NOMO-1 treated with dmso at 0.1 percent for 144 hours (cell line): ENCODE measurements around the gene RPTN.

Experiments used
- DNase-seq: peaks from one replicate; lab custom pipeline; 2025; ENCODE audit not compliant: unreplicated experiment; lab: John Stamatoyannopoulos, UW

The RPTN gene

GRCh38 chr1:152159144-152159543 lies at the start of gene RPTN:
Gene RPTN (minus strand): TSS chr1:152159228. CDS start chr1:152157889, 1,339 bp downstream.
- DNase-seq = no peak

DNA sequence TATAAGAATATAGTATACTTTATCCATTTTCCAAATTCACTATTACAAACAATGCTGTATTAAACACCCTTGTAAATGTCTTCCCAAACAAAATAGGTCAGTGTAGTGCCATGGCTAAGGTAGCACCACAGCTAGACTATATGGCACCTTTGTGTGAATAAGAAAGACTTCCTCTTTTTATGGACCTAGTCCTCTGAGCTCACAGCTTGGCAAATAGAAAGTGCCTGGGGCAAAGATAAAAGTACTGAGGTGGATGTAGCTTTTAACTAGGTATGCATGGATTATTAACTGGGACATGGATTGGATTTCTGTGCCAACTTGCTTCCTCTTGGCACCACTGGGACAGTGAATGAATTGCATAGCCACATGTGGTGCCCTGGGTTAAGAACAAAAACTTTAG lies 40.0 kb upstream of the RPTN start:
- no peak for DNase-seq

DNA sequence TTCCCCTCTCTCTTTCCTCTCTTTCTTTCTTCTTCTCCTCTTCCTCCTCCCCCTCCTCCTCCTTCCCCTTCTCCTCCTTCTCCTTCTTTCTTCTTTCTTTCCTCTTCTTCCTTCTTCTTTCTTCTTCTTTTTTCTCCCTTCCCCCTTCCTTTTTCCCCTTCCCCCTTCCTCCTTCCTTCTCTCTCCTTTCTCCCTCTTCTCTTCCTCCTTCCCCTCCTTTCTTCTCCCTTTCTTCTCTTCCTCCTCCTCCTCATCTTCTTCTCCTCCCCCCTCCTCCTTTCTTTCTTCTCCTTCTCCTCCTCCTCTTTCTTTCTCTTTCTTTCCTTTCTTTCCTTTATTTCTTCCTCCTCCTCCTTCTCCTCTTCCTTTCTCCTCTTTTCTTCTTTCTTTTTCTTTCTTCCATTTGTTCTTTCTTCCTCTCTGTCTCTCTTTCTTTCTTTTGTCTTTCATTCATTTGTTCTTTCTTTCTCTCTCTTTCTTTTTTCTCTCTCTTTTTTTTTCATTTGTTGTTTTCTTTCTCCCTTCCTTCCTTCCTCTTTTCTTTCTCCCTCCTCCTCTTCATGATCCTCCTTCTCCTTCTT lies 38.4 kb upstream of the RPTN start:
- DNase-seq = no peak

DNA sequence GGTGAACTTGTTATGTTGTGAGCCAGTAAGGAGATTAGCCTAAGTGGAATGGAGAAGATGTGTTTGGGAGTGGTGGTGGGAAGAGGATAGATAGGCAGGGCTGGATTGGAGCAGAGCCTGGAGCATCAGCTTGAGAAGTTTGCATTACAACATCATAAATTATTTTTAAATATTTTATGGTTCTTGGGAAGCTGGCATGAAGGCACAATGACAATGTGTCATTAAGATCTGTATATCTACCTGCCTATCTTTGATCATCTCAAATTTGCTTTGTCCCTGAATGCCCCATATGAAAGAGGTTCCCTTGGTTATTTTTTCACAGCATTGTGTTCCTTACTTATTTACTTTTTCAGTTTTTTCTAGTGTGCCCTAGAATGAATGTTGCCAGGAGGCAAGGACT lies 32.7 kb upstream of the RPTN start:
- no peak for DNase-seq

- no peak for DNase-seq
These were observed 32.2 kb upstream of the RPTN start for GRCh38 chr1:152191260-152191659.

DNA sequence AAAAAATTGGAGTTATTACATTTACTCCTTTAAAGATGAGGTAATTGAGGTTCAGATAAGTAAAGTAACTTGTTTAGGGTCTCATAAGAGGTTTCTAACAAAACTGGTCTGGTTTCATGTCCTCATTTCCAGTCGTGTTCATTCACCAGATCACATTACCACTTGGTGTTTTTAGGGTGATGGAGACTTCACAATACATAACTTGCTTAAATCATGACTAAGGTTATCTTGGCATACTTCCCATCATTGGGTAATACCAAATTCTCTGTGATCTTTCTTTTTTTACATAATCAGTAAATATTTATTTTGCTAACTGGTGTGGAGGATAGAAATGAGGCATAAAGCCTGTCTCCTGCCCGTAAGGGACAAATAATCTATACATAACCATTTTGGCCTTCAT lies 31.6 kb upstream of the RPTN start:
- DNase-seq = no peak

- DNase-seq = peak; percentile 63
These were observed 30.8 kb upstream of the RPTN start for GRCh38 chr1:152189657-152190442.

DNA sequence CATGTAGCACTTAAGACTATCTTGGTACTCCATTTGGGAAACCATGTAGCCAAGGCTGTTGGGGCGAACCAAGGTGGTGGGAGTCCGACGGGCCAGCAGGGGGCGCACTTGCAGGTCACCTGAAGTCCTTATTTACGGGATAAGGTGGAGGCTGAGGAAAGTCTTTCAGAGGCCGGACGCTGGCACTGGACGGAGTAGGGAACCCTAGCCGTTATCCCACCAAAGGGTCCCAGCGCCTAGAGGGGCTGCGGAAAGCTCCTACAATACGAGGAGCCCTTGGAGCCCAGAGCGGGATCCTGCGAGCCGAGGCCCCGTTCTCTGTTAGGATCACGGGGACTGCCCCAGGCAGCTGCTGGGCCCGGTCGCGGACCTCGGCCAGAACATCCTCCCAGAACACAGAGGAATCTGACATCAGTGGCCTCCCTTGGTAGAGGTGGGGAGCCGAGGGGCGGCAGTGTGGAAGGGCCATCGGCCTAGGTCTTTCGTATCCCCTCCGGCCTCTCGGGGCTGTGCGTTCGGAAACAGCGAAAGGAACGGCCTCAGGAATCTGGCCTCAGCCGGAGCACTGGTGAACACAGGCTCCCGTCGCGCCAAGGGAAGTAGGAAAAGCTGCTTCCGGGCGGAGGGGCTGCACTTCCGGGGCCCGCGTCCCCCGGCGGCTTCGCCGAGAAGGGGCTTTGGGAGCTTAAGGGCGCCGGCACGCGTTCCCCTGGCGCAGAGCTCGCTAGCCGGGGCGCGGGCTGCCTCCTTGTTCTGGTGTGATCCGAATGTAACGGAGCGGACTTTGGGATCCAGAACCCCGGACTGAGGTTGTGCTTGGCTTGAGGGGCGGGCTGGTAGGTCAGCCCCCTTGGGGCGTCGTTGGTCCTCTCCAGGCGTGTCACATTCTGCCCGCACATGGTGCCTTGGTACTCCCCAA lies 29.9 kb upstream of the RPTN start:
- DNase-seq = peak; percentile 29

- DNase-seq = no peak
These were observed 27.7 kb upstream of the RPTN start for GRCh38 chr1:152186556-152187285.

GRCh38 chr1:152185544-152186391 lies 26.7 kb upstream of the RPTN start:
- peak; percentile 49 for DNase-seq

DNA sequence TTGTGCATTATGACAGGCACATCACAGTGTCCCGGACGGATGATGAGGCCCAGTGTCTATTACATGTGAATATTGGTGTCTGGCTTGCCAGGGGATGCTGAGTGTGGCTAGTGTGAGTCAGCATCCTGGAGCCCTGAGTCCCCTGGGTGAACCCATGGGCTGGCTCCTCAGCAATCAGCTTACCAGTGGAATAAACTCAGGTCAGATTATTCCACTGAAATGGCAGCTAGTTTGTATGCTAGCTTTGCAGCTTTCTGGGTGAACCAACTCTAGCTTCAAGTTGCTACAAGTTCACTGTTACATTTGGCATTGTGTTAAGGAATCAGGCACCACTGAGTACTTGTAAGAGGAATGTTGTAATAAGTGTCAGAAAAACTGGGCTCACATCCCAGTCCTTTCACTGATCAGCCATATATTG lies 23.9 kb upstream of the RPTN start:
- no peak for DNase-seq

- no peak for DNase-seq
These were observed 23.4 kb upstream of the RPTN start for GRCh38 chr1:152182431-152182830.

DNA sequence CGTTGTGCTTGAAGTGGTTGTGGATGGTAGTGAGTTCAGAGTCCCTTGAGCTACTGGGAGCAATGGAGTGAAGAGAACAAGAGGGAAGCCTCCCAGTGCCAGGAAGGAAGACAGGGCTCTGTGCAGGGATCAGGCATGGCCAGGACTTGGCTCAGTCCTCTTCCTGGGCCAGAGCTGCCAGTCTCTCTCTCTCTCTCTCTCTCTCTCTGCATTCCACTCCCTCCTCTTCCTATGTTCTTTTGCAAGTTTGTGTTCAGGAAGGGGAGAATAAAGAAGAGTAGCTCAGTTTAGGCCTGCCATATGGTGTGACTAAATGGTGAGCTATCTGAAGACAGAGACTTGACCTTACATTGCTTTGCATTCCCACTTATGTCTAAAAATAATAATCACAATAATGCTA lies 20.5 kb upstream of the RPTN start:
- DNase-seq = no peak

- no peak for DNase-seq
These were observed 11.4 kb upstream of the RPTN start for GRCh38 chr1:152170287-152170905.

DNA sequence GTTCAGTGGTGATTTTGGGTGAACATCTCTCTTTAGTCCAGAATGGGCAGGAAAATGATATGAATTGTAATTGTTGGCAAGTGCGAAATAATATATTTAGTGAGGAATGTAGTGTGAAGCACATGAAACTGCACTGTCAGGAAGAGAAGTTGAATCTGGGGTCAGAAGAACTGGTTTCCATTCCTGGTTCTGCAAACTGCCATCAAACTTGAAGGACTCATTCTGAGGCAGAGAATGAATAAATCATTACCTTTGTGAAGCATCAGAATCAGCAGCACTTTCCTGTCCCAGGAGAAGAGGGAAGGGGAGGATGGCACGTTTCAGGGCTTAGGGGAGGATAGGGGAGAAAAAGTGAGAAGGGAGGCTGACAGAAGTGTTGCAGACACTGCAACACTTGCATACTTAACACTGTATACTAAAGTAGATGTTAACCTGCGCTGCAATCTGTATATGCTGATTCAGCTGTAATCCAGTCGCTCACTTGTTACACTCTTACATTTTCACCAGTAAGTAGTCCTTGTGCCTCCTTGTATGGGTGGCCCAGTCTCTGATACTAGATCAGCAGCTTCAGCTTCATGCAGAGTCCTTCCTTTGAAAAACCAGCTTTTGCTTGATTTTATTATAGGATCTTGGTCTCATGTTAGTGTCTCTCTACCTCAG lies 10.5 kb upstream of the RPTN start:
- DNase-seq = peak; percentile 14

DNA sequence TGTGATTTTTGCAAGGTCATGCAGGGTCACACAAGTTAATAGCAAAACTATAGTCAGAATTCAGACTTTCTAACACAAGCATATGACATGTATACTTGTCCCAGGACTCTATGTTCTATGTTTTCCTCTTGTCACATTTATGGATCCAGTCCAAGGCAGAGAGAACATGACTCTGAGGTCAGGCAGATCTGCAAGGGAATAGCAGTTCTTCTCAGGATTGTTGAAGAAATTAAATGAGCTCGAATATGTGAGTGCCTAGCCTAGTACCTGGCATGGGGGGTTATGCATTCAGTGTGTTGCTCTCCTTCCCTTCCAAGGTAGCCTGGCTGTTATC lies 9.5 kb upstream of the RPTN start:
- DNase-seq = no peak

DNA sequence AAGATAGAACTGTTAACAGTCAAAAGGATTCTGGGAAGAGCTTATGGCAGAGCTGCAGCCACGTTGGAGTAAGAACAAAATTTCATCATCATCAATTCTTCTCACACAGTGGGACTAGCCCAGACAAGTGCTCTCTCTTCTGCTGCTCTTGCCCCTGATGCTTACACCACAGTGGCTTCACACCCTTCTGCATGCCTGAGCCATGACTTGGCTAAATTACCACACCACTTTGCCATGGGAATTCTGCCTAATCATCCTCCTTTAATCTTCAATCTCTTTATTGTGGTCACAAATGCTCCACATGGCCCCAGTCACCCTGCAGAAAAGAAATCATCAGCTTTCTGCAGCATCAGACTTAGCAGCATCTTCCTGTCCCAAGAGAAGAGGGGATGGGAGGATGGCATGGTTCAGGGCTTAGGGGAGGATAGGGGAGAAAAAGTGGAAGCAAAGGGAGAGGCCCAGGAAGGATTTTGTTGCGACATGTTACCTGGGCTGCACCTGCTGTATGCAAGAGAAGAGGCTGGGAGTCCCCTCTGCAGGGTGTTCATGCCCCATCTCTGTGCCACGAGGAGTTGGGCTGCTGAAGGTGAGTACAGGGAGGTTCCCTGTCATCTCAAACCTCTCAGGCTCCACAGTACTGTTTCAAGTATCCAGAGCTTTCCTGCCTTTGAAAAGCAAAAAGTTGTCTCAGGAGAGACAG lies 9.0 kb upstream of the RPTN start:
- no peak for DNase-seq

GRCh38 chr1:152166966-152167365 lies 7.9 kb upstream of the RPTN start:
- DNase-seq = no peak
